Measurements from ENCODE around the gene MYOF.
"Not testable (repeated sequence)": the region's sequence is repeated elsewhere in the genome, so short reads cannot be mapped to it uniquely, and the experiment has no call there.

MYOF gene

GRCh38 chr10:93288679-93289634, 193.2 kb downstream of the MYOF start:
- ATAC-seq, result peak; percentile 92
- TF ChIP-seq ISL1 (CRISPR knock-in tag; IDR thresholded peaks at IDR 0.05), result peak; percentile 57
- no peak for TF ChIP-seq TSHZ2 (CRISPR knock-in tag; IDR thresholded peaks at IDR 0.05)

GRCh38 chr10:93287775-93288174, 194.4 kb downstream of the MYOF start:
- ATAC-seq, result no peak
- no peak for TF ChIP-seq GLIS3 (CRISPR knock-in tag; IDR thresholded peaks at IDR 0.05)
- no peak for TF ChIP-seq TCF4 (CRISPR knock-in tag; IDR thresholded peaks at IDR 0.05; ENCODE audit: borderline replicate concordance)
- no peak for TF ChIP-seq PPARA (CRISPR knock-in tag; IDR thresholded peaks at IDR 0.05; ENCODE audit: borderline replicate concordance)

GRCh38 chr10:93284246-93284645, 197.9 kb downstream of the MYOF start:
- ATAC-seq, result not testable (repeated sequence)

GRCh38 chr10:93281367-93281720, 200.8 kb downstream of the MYOF start:
- TF ChIP-seq PPARA (CRISPR knock-in tag; IDR thresholded peaks at IDR 0.05; ENCODE audit: borderline replicate concordance) (no peak), ZFP3 (CRISPR knock-in tag; IDR thresholded peaks at IDR 0.05) (no peak), ZNF8 (CRISPR knock-in tag; IDR thresholded peaks at IDR 0.05) (no peak), TCF4 (CRISPR knock-in tag; IDR thresholded peaks at IDR 0.05; ENCODE audit: borderline replicate concordance) (no peak), ZNF565 (CRISPR knock-in tag; conservative IDR thresholded peaks at IDR 0.05; ENCODE audit: low read depth) (no peak), CSRNP3 (CRISPR knock-in tag; IDR thresholded peaks at IDR 0.05) (no peak), CREB5 (CRISPR knock-in tag; IDR thresholded peaks at IDR 0.05; ENCODE audit: low read depth) (no peak), ZC3H10 (CRISPR knock-in tag; IDR thresholded peaks at IDR 0.05) (no peak), ARNTL (CRISPR knock-in tag; IDR thresholded peaks at IDR 0.05; ENCODE audit: borderline replicate concordance, low read depth) (no peak), SNAI2 (CRISPR knock-in tag; IDR thresholded peaks at IDR 0.05) (no peak), ZFP30 (CRISPR knock-in tag; IDR thresholded peaks at IDR 0.05) (no peak), BACH2 (CRISPR knock-in tag; IDR thresholded peaks at IDR 0.05; ENCODE audit: borderline replicate concordance) (no peak), CSDC2 (CRISPR knock-in tag; IDR thresholded peaks at IDR 0.05) (no peak), RARB (CRISPR knock-in tag; IDR thresholded peaks at IDR 0.05) (no peak)
- no peak for ATAC-seq

- no peak for ATAC-seq
- TF ChIP-seq ZFP30 (CRISPR knock-in tag; IDR thresholded peaks at IDR 0.05) (no peak), ZC3H10 (CRISPR knock-in tag; IDR thresholded peaks at IDR 0.05) (no peak), RARB (CRISPR knock-in tag; IDR thresholded peaks at IDR 0.05) (no peak), POU6F1 (CRISPR knock-in tag; IDR thresholded peaks at IDR 0.05; ENCODE audit: borderline replicate concordance, low read depth) (no peak), PATZ1 (CRISPR knock-in tag; IDR thresholded peaks at IDR 0.05; ENCODE audit: borderline replicate concordance) (no peak), CSRNP3 (CRISPR knock-in tag; IDR thresholded peaks at IDR 0.05) (no peak), CREB5 (CRISPR knock-in tag; IDR thresholded peaks at IDR 0.05; ENCODE audit: low read depth) (no peak), PPARA (CRISPR knock-in tag; IDR thresholded peaks at IDR 0.05; ENCODE audit: borderline replicate concordance) (no peak), ZNF8 (CRISPR knock-in tag; IDR thresholded peaks at IDR 0.05) (no peak), TCF4 (CRISPR knock-in tag; IDR thresholded peaks at IDR 0.05; ENCODE audit: borderline replicate concordance) (no peak), OSR1 (CRISPR knock-in tag; IDR thresholded peaks at IDR 0.05) (no peak)
These were observed 201.3 kb downstream of the MYOF start for GRCh38 chr10:93280699-93281366.

Data from SK-N-SH treated with all-trans-retinoic acid at 6 μM for 48 hours (cell line).